Neuronal stem cell (in vitro differentiated cells): Measurements from ENCODE around the gene TPD52L1.
"Not testable (repeated sequence)": the region's sequence is repeated elsewhere in the genome, so short reads cannot be mapped to it uniquely, and the experiment has no call there.

Experiments used
- DNase-seq: peaks from one replicate; pipeline ENCODE4 v3.0.0-alpha.2; 2013; ENCODE audit warnings: low spot score
- H2AFZ ChIP-seq: one replicate; pipeline ENCODE4 v1.6.1; 2013; ENCODE audit warnings: mild to moderate bottlenecking, low read length, inconsistent platforms
- H2AK5ac ChIP-seq: 2 replicates; pipeline ENCODE4 v1.6.1; 2013; ENCODE audit warnings: low read depth, mild to moderate bottlenecking, inconsistent platforms, low read length, moderate library complexity, mixed read lengths
- H2BK120ac ChIP-seq: 2 replicates; pipeline ENCODE4 v1.6.1; 2013; ENCODE audit warnings: low read depth, mild to moderate bottlenecking, inconsistent platforms, low read length, moderate library complexity, mixed read lengths
- H2BK12ac ChIP-seq: one replicate; pipeline ENCODE4 v1.6.1; 2013; ENCODE audit warnings: low read length, inconsistent platforms
- H2BK15ac ChIP-seq: 2 replicates; pipeline ENCODE4 v1.6.1; 2013; ENCODE audit warnings: mild to moderate bottlenecking, low read length, inconsistent platforms, mixed read lengths
- H2BK5ac ChIP-seq: one replicate; pipeline ENCODE4 v1.6.1; 2013; ENCODE audit warnings: inconsistent platforms, mild to moderate bottlenecking, low read length, moderate library complexity
- H3K14ac ChIP-seq: one replicate; pipeline ENCODE4 v1.6.1; 2013; ENCODE audit warnings: low read length, inconsistent platforms
- H3K18ac ChIP-seq: 2 replicates; pipeline ENCODE4 v1.6.1; 2013; ENCODE audit warnings: low read length, inconsistent platforms
- H3K23ac ChIP-seq: 2 replicates; pipeline ENCODE4 v1.6.1; 2013; ENCODE audit warnings: low read depth, mild to moderate bottlenecking, mixed read lengths, low read length, inconsistent platforms; ENCODE audit not compliant: poor library complexity
- H3K27ac ChIP-seq: replicated peaks from 3 replicates; pipeline ENCODE4 v1.5.1; 2013; ENCODE audit warnings: low read length, inconsistent platforms
- H3K27me3 ChIP-seq, 3 experiments: 2 replicates each; pipeline ENCODE4 v1.6.1; 2013; ENCODE audit warnings: low read length in 3 of 3, mild to moderate bottlenecking in 2 of 3, inconsistent platforms in 1 of 3, low read depth in 1 of 3, mixed read lengths in 1 of 3, moderate library complexity in 1 of 3; ENCODE audit not compliant: control insufficient read depth in 3 of 3, insufficient read depth in 3 of 3
- H3K36me3 ChIP-seq, 2 donors: replicated peaks in 1 of 2; 2 replicates each; pipeline ENCODE4 v1.6.1; 2013; ENCODE audit warnings: low read length in 2 of 2; ENCODE audit not compliant: control insufficient read depth in 2 of 2, insufficient read depth in 2 of 2
- H3K4ac ChIP-seq: 2 replicates; pipeline ENCODE4 v1.6.1; 2013; ENCODE audit warnings: inconsistent platforms, mild to moderate bottlenecking, low read length, moderate library complexity
- H3K4me1 ChIP-seq, 2 donors: 1 replicate in 1 of 2; 2 replicates in 1 of 2; pipeline ENCODE4 v1.6.1; 2013; ENCODE audit warnings: low read length in 2 of 2, low read depth in 1 of 2; ENCODE audit not compliant: control insufficient read depth in 2 of 2, insufficient read depth in 1 of 2
- H3K4me2 ChIP-seq: one replicate; pipeline ENCODE4 v1.6.1; 2013; ENCODE audit warnings: mild to moderate bottlenecking, low read length, inconsistent platforms; ENCODE audit not compliant: insufficient read depth, poor library complexity, severe bottlenecking
- H3K4me3 ChIP-seq, 2 donors: 2 replicates each; pipeline ENCODE4 v1.5.1; 2013; ENCODE audit warnings: low read length in 2 of 2, mild to moderate bottlenecking in 2 of 2, inconsistent platforms in 1 of 2, moderate library complexity in 1 of 2
- H3K79me1 ChIP-seq: one replicate; pipeline ENCODE4 v1.6.1; 2013; ENCODE audit warnings: low read depth, mild to moderate bottlenecking, inconsistent platforms, low read length, moderate library complexity
- H3K9ac ChIP-seq: one replicate; pipeline ENCODE4 v1.6.1; 2013; ENCODE audit warnings: mild to moderate bottlenecking, low read depth, low read length, inconsistent platforms; ENCODE audit not compliant: poor library complexity
- H3K9me3 ChIP-seq, 2 donors: replicated peaks in 1 of 2; 2 replicates each; pipeline versions ENCODE3 to v1.6.1; 2013; ENCODE audit warnings: low read length in 2 of 2, mild to moderate bottlenecking in 2 of 2, inconsistent platforms in 1 of 2, low read depth in 1 of 2, mixed read lengths in 1 of 2, moderate library complexity in 1 of 2; ENCODE audit not compliant: control insufficient read depth in 2 of 2, insufficient read depth in 1 of 2
- H4K8ac ChIP-seq: one replicate; pipeline ENCODE4 v1.6.1; 2013; ENCODE audit warnings: low read depth, mild to moderate bottlenecking, inconsistent platforms, low read length, moderate library complexity
- H4K91ac ChIP-seq: one replicate; pipeline ENCODE4 v1.6.1; 2013; ENCODE audit warnings: low read length, low read depth, mild to moderate bottlenecking, inconsistent platforms; ENCODE audit not compliant: poor library complexity
- WGBS, 2 donors: extraction: QIAGEN DNeasy Blood & Tissue Kit; methylation state at CpG; one replicate each; pipeline ENCODE4 v1.1.7; 2013; ENCODE audit warnings: missing lambda C conversion rate in 2 of 2, mixed read lengths in 1 of 2; ENCODE audit not compliant: insufficient read length in 2 of 2, insufficient replicate concordance in 1 of 2; ENCODE audit errors: extremely low coverage in 2 of 2; 5-methylcytosine and 5-hydroxymethylcytosine counted together

TPD52L1 gene

DNA sequence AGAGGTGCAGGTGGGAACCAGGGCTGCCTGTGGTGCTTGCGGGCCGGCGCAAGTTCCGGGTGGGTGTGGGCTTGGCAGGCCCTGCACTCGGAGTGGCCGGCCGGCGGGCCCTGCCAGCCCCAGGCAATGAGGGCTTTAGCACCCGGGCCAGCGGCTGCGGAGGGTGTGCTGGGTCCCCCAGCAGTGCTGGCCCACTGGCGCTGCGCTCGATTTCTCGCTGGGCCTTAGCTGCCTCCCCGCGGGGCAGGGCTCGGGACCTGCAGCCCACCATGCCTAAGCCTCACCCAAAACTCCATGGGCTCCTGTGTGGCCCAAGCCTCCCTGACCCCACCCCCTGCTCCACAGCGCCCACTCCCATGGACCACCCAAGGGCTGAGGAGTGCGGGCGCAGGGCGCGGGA is 27.7 kb upstream of the TPD52L1 start:
- not testable (repeated sequence) for H3K4ac ChIP-seq, H2BK120ac ChIP-seq, H2BK15ac ChIP-seq, H3K27ac ChIP-seq, H4K91ac ChIP-seq, H3K27me3 ChIP-seq, H3K18ac ChIP-seq, H4K8ac ChIP-seq, H3K23ac ChIP-seq, H3K4me2 ChIP-seq, H2AFZ ChIP-seq, H3K14ac ChIP-seq, H3K9me3 ChIP-seq, H3K4me3 ChIP-seq, H3K4me1 ChIP-seq, DNase-seq, H3K79me1 ChIP-seq, H3K36me3 ChIP-seq, H2BK5ac ChIP-seq, H2AK5ac ChIP-seq
- H3K9ac ChIP-seq = peak overlapping the region; percentile 60
- WGBS, 2 donors = no CpG with 5 or more reads among the region's 23 CpGs
- peak overlapping the region; percentile 16 for H2BK12ac ChIP-seq

DNA sequence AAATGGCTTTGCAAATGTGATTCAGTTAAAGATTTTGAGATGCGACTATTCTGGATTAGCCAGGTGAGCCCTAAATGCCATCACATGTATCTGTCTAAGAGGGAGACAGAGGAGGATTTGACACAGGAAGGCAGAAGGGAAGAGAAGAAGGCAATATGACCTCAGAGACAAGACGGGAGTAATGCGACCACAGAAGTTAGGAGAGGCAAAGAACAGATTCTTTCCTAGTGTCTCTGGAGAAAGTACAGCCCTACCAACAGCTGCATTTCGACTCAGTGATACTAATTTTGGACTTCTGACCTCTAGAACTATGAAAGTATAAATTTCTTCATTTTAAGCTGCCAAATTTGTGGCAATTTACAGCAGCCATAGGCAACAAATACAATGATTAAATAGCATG is 24.2 kb upstream of the TPD52L1 start:
- H3K79me1 ChIP-seq = no peaks in the 10 kb centered on the region
- H3K36me3 ChIP-seq = no peaks in the 10 kb centered on the region
- H2BK120ac ChIP-seq = no peak overlapping the region
- no peak overlapping the region for H2BK15ac ChIP-seq
- no peak overlapping the region for H3K4ac ChIP-seq
- H2BK12ac ChIP-seq = no peak overlapping the region
- H2BK5ac ChIP-seq = no peak overlapping the region
- H3K4me3 ChIP-seq = no peak overlapping the region
- no peak overlapping the region for H3K9ac ChIP-seq
- no peaks in the 10 kb centered on the region for H3K27me3 ChIP-seq
- H3K14ac ChIP-seq = no peak overlapping the region
- H4K8ac ChIP-seq = no peak overlapping the region
- H3K4me2 ChIP-seq = no peak overlapping the region
- no peaks in the 10 kb centered on the region for H3K9me3 ChIP-seq
- H4K91ac ChIP-seq = no peak overlapping the region
- no peak overlapping the region for H3K27ac ChIP-seq
- H2AK5ac ChIP-seq = no peak overlapping the region
- no peaks in the 10 kb centered on the region for H3K4me1 ChIP-seq
- H3K18ac ChIP-seq = no peak overlapping the region
- no peak overlapping the region for H2AFZ ChIP-seq
- no peak overlapping the region for H3K23ac ChIP-seq
- DNase-seq = no peak
- no CpG with 5 or more reads among the region's 4 CpGs for WGBS, 2 donors

DNA sequence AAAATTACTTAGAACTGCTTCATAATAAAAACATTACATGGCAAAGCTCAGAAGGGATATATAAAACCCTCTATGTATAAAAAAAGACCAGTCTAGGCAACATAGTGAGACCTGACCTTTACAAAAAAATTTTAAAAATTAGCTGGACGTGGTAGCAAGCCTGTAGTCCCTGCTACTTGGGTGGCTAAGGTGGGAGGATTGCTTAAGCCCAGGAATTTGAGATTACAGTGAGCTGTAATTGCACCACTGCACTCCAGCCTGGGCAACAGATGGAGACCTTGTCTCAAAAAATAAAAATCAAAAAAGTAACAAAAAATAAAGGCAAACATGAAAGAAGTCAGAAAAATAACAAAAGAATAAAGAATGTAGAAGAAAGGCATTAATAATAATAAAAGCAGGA is 21.5 kb upstream of the TPD52L1 start:
- Histone ChIP-seq H3K27ac (no peak overlapping the region), H3K79me1 (no peaks in the 10 kb centered on the region), H3K18ac (no peak overlapping the region), H2BK5ac (no peak overlapping the region), H2AK5ac (no peak overlapping the region), H3K4ac (no peak overlapping the region), H3K14ac (no peak overlapping the region), H3K4me2 (no peak overlapping the region), H3K36me3 (no peaks in the 10 kb centered on the region), H2AFZ (no peak overlapping the region), H3K9me3 (no peaks in the 10 kb centered on the region), H3K23ac (no peak overlapping the region), H4K91ac (no peak overlapping the region), H3K9ac (no peak overlapping the region), H2BK120ac (no peak overlapping the region), H4K8ac (no peak overlapping the region), H3K4me1 (no peaks in the 10 kb centered on the region), H2BK15ac (no peak overlapping the region), H3K27me3 (no peaks in the 10 kb centered on the region), H2BK12ac (no peak overlapping the region), H3K4me3 (no peak overlapping the region)
- no CpG with 5 or more reads among the region's 1 CpG for WGBS, 2 donors
- DNase-seq = no peak

- no peak overlapping the region for H2AK5ac ChIP-seq
- no peak overlapping the region for H3K27ac ChIP-seq
- no peaks in the 10 kb centered on the region for H3K27me3 ChIP-seq
- H4K91ac ChIP-seq = no peak overlapping the region
- no peak overlapping the region for H3K4me2 ChIP-seq
- H2BK120ac ChIP-seq = no peak overlapping the region
- H3K23ac ChIP-seq = no peak overlapping the region
- H2BK15ac ChIP-seq = no peak overlapping the region
- H3K9ac ChIP-seq = no peak overlapping the region
- no peak overlapping the region for H3K4me3 ChIP-seq
- H3K4ac ChIP-seq = no peak overlapping the region
- H3K9me3 ChIP-seq = no peaks in the 10 kb centered on the region
- H3K4me1 ChIP-seq = no peaks in the 10 kb centered on the region
- H2AFZ ChIP-seq = no peak overlapping the region
- H3K36me3 ChIP-seq = no peaks in the 10 kb centered on the region
- H2BK12ac ChIP-seq = no peak overlapping the region
- no peak overlapping the region for H3K14ac ChIP-seq
- no CpG with 5 or more reads among the region's 3 CpGs for WGBS, 2 donors
- no peaks in the 10 kb centered on the region for H3K79me1 ChIP-seq
- DNase-seq = no peak
- no peak overlapping the region for H2BK5ac ChIP-seq
- no peak overlapping the region for H3K18ac ChIP-seq
- no peak overlapping the region for H4K8ac ChIP-seq
These were observed 17.2 kb upstream of the TPD52L1 start for GRCh38 chr6:125136378-125136777.
